MM.1S (cell line): ENCODE results near the gene TRDMT1.

Experiments used
- DNase-seq: peaks from one replicate; pipeline ENCODE4 v3.0.0-alpha.2; 2015
- H2AFZ ChIP-seq: fragments of 300-600 bp; sonication (generic); 2 replicates; pipeline ENCODE4 v1.6.0; 2016; ENCODE audit warnings: antibody characterized with exemption, low read length
- H3F3A ChIP-seq: fragments of 300-600 bp; sonication (generic); 2 replicates; pipeline ENCODE4 v1.6.1; 2016; ENCODE audit warnings: mild to moderate bottlenecking, antibody characterized with exemption, low read length, moderate library complexity, mixed read lengths; ENCODE audit not compliant: insufficient read depth
- H3K27ac ChIP-seq: fragments of 300-600 bp; sonication (generic); 2 replicates; pipeline ENCODE4 v1.5.1; 2016; ENCODE audit warnings: mild to moderate bottlenecking, low read length
- H3K27me3 ChIP-seq: fragments of 300-600 bp; sonication (generic); replicated peaks from 2 replicates; pipeline ENCODE4 v1.6.0; 2016; ENCODE audit warnings: low read length; ENCODE audit not compliant: insufficient read depth
- H3K36me3 ChIP-seq: fragments of 300-600 bp; sonication (generic); replicated peaks from 2 replicates; pipeline ENCODE4 v1.6.1; 2016; ENCODE audit warnings: mild to moderate bottlenecking, low read length, mixed read lengths; ENCODE audit not compliant: insufficient read depth
- H3K4me1 ChIP-seq: fragments of 300-600 bp; sonication (generic); 2 replicates; pipeline ENCODE4 v1.6.1; 2016; ENCODE audit warnings: low read length, mixed read lengths
- H3K4me2 ChIP-seq: fragments of 300-600 bp; sonication (generic); 2 replicates; pipeline ENCODE4 v1.6.0; 2016; ENCODE audit warnings: low read depth, low read length
- H3K4me3 ChIP-seq: fragments of 300-600 bp; sonication (generic); 2 replicates; pipeline ENCODE4 v1.5.1; 2016; ENCODE audit warnings: low read length, mixed read lengths
- H3K79me2 ChIP-seq: fragments of 300-600 bp; sonication (generic); 2 replicates; pipeline ENCODE4 v1.6.1; 2016; ENCODE audit warnings: mixed run types, low read length, mixed read lengths
- H3K9ac ChIP-seq: fragments of 300-600 bp; sonication (generic); 2 replicates; pipeline ENCODE4 v1.6.1; 2016; ENCODE audit warnings: low read length, mixed read lengths
- H3K9me2 ChIP-seq: fragments of 300-600 bp; sonication (generic); replicated peaks from 2 replicates; pipeline ENCODE4 v1.6.1; 2016; ENCODE audit warnings: mild to moderate bottlenecking, low read length, mixed read lengths; ENCODE audit not compliant: insufficient read depth
- H3K9me3 ChIP-seq: fragments of 300-600 bp; sonication (generic); replicated peaks from 2 replicates; pipeline ENCODE4 v1.6.1; 2016; ENCODE audit warnings: mild to moderate bottlenecking, low read length, mixed read lengths; ENCODE audit not compliant: insufficient read depth
- H4K20me1 ChIP-seq: fragments of 300-600 bp; sonication (generic); 2 replicates; pipeline ENCODE4 v1.6.1; 2016; ENCODE audit warnings: mild to moderate bottlenecking, low read length, moderate library complexity, mixed read lengths; ENCODE audit not compliant: insufficient read depth
- EZH2 ChIP-seq: fragments of 300-600 bp; sonication (generic); optimal IDR thresholded peaks from 2 replicates; pipeline ENCODE3; 2017; ENCODE audit warnings: low read depth, mild to moderate bottlenecking, antibody characterized with exemption, low read length, mixed read lengths
- EZH2phosphoT487 ChIP-seq: fragments of 300-600 bp; sonication (generic); IDR thresholded peaks from 2 replicates; pipeline ENCODE4 v1.6.1; 2018; ENCODE audit warnings: antibody characterized with exemption, low read length
- TF ChIP-seq, protein P1 (sequence below): fragments of 300-600 bp; sonication (generic); IDR thresholded peaks from 2 replicates; pipeline ENCODE4 v1.5.1; 2016; ENCODE audit warnings: antibody characterized with exemption, low read length, mixed read lengths

Gene TRDMT1

DNA sequence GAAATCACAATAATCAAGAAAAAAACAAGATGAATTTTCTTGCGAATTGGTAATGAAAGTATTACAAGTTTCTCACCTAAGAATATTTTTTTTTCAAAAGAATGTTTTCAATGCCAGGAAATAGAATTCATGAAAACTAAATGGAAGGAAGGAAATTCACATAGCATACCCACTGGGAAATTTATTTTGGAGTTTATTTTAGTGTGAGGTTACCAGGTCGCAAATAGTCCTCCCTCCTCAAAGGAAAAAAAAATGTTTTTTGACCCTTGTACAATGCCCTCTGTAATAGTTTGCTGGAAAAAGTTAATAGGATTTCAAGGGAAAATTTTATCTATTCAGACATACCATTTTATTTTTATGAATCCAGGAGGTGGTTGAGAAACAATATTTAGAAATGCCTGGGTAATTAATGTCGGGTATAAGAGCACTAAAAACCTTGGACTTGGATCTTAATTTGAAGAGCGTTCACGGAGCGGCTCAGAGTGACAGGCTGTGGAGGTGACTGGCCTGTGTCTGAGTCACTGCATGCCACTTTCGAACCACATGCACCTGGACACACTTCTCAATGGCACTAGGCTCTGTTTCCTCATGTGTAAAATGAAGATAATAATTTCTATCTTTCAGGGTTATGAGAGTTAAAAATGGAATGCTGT is 100.1 kb downstream of the TRDMT1 start:
- Histone ChIP-seq H3K27me3 (no peaks in the 10 kb centered on the region), H3F3A (no peaks in the 10 kb centered on the region), H3K9me2 (no peaks in the 10 kb centered on the region), H3K9me3 (no peaks in the 10 kb centered on the region), H3K4me3 (no peak overlapping the region), H3K9ac (no peak overlapping the region), H2AFZ (no peak overlapping the region), H3K79me2 (no peaks in the 10 kb centered on the region), H3K4me1 (no peaks in the 10 kb centered on the region), H3K27ac (no peak overlapping the region), H3K4me2 (no peak overlapping the region), H4K20me1 (no peaks in the 10 kb centered on the region), H3K36me3 (no peaks in the 10 kb centered on the region)
- TF ChIP-seq, protein P1, sequence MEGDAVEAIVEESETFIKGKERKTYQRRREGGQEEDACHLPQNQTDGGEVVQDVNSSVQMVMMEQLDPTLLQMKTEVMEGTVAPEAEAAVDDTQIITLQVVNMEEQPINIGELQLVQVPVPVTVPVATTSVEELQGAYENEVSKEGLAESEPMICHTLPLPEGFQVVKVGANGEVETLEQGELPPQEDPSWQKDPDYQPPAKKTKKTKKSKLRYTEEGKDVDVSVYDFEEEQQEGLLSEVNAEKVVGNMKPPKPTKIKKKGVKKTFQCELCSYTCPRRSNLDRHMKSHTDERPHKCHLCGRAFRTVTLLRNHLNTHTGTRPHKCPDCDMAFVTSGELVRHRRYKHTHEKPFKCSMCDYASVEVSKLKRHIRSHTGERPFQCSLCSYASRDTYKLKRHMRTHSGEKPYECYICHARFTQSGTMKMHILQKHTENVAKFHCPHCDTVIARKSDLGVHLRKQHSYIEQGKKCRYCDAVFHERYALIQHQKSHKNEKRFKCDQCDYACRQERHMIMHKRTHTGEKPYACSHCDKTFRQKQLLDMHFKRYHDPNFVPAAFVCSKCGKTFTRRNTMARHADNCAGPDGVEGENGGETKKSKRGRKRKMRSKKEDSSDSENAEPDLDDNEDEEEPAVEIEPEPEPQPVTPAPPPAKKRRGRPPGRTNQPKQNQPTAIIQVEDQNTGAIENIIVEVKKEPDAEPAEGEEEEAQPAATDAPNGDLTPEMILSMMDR, result no peak
- TF ChIP-seq EZH2phosphoT487 (no peak), EZH2 (no peak)
- DNase-seq, result no peak

DNA sequence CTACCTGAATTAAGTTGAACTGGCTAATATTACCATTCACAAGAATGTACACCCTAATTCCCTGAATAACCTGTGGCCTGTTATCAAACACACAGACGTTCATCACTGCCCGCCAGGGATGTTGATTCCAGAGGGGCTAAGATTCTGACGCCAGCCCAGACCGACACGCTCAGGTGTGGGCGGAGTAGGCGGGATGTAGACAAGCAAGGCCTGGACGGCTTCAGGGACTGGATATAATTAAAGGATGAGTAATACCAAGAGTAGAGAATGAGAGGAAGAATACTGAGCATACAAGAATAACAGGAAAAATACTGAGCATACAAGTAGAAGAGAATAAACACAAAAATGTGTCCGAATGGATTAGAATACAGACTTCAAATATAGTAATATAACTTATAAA is 100.9 kb downstream of the TRDMT1 start:
- H3F3A ChIP-seq, result no peaks in the 10 kb centered on the region
- no peak overlapping the region for H3K4me2 ChIP-seq
- DNase-seq, result no peak
- no peaks in the 10 kb centered on the region for H3K27me3 ChIP-seq
- H3K9ac ChIP-seq, result no peak overlapping the region
- no peaks in the 10 kb centered on the region for H3K9me2 ChIP-seq
- no peaks in the 10 kb centered on the region for H3K9me3 ChIP-seq
- H3K27ac ChIP-seq, result no peak overlapping the region
- no peak overlapping the region for H3K4me3 ChIP-seq
- H3K4me1 ChIP-seq, result no peaks in the 10 kb centered on the region
- no peak overlapping the region for H2AFZ ChIP-seq
- TF ChIP-seq EZH2, result no peak
- TF ChIP-seq EZH2phosphoT487, result no peak
- TF ChIP-seq, protein P1, result no peak
- H4K20me1 ChIP-seq, result no peaks in the 10 kb centered on the region
- no peaks in the 10 kb centered on the region for H3K36me3 ChIP-seq
- H3K79me2 ChIP-seq, result no peaks in the 10 kb centered on the region

DNA sequence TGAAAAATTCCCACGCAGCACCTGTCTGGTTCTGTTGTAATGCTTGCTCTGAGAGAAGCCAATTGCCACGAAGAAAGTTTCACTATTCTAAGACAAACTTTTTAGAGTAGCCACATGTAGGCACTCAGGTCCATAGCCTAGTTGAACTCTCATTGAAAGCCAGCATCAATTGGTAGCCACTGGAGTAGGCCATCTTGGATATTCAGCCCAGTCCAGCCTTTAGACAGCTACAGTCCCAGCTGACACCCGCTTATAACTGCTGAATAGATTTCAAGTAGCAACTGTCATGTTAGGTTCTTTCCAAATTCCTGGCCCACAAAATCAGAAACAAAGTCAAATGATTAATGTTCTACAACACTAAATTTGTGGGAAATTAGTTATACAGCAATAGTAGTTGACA is 103.5 kb downstream of the TRDMT1 start:
- Histone ChIP-seq H3K4me1 (no peaks in the 10 kb centered on the region), H3K36me3 (no peaks in the 10 kb centered on the region), H3K27ac (no peak overlapping the region), H4K20me1 (no peaks in the 10 kb centered on the region), H3K4me2 (no peak overlapping the region), H3F3A (no peaks in the 10 kb centered on the region), H3K27me3 (no peaks in the 10 kb centered on the region), H2AFZ (0 out of 2 replicates have a peak overlapping the region, but pooled peaks have one; percentile 11), H3K9me3 (no peaks in the 10 kb centered on the region; the same call in 1 of the 2 replicates), H3K4me3 (no peak overlapping the region), H3K9ac (no peak overlapping the region), H3K79me2 (no peaks in the 10 kb centered on the region), H3K9me2 (no peaks in the 10 kb centered on the region)
- no peak for DNase-seq
- TF ChIP-seq EZH2phosphoT487, result no peak
- TF ChIP-seq EZH2, result no peak
